ENCODE results near the gene TMEM150A.

DNA sequence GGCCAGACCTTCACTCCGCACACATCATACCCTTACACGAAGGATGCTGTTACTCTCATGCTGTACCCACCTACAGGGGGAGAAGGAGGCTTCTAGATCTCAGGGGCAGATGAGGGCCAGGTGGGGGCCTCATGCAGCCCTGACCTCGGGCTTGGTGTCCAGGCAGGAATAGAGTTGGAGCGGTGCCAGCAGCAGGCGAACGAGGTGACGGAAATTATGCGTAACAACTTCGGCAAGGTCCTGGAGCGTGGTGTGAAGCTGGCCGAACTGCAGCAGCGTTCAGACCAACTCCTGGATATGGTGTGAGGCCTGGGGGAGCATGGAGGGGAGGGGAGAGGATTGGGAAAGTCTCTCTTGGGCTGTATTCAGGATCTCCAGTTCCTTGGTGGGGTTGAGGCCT is 10.9 kb downstream of the TMEM150A start:
- TF ChIP-seq EZH2phosphoT487 (IDR thresholded peaks at IDR 0.05; ENCODE audit: borderline replicate concordance, low read length): no peak
- TF ChIP-seq, protein P1, sequence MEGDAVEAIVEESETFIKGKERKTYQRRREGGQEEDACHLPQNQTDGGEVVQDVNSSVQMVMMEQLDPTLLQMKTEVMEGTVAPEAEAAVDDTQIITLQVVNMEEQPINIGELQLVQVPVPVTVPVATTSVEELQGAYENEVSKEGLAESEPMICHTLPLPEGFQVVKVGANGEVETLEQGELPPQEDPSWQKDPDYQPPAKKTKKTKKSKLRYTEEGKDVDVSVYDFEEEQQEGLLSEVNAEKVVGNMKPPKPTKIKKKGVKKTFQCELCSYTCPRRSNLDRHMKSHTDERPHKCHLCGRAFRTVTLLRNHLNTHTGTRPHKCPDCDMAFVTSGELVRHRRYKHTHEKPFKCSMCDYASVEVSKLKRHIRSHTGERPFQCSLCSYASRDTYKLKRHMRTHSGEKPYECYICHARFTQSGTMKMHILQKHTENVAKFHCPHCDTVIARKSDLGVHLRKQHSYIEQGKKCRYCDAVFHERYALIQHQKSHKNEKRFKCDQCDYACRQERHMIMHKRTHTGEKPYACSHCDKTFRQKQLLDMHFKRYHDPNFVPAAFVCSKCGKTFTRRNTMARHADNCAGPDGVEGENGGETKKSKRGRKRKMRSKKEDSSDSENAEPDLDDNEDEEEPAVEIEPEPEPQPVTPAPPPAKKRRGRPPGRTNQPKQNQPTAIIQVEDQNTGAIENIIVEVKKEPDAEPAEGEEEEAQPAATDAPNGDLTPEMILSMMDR (IDR thresholded peaks at IDR 0.05; ENCODE audit: low read depth, low read length, poor library complexity, severe bottlenecking): no peak

Measured in DOHH2 (cell line).